GM21367 (cell line): ENCODE results near the gene KRTAP20-2.

Source experiments
- ATAC-seq: cut with Tn5 transposase; IDR thresholded peaks from one replicate; pipeline ENCODE4 v1.9.1; 2021; ENCODE audit not compliant: unreplicated experiment

Gene KRTAP20-2

GRCh38 chr21:30634906-30635305 lies at the start of gene KRTAP20-2:
KRTAP20-2 (plus strand) TSS chr21:30635206; CDS start chr21:30635264, 58 bp downstream.
- ATAC-seq: no peak

GRCh38 chr21:30590297-30590696 lies 44.7 kb upstream of the KRTAP20-2 start, which contains the start of gene KRTAP22-2:
KRTAP22-2 (minus strand) TSS chr21:30590397.
- ATAC-seq: no peak

GRCh38 chr21:30592140-30592539 lies 42.9 kb upstream of the KRTAP20-2 start, which contains the start of gene KRTAP6-3:
KRTAP6-3 (plus strand) TSS chr21:30592440; CDS start chr21:30592446, 6 bp downstream.
- no peak for ATAC-seq

- no peak for ATAC-seq
These were observed 36.2 kb upstream of the KRTAP20-2 start, which contains the start of gene KRTAP6-2 for GRCh38 chr21:30598802-30599201. KRTAP6-2 (minus strand) TSS chr21:30598902; CDS start chr21:30598874, 28 bp downstream.

- ATAC-seq: no peak
These were observed 34.2 kb upstream of the KRTAP20-2 start, which contains the start of gene KRTAP22-1 for GRCh38 chr21:30600787-30601186. KRTAP22-1 (plus strand) TSS chr21:30601087.

GRCh38 chr21:30605968-30606367 lies 29.0 kb upstream of the KRTAP20-2 start:
- ATAC-seq: no peak

- ATAC-seq: no peak
These were observed 22.9 kb upstream of the KRTAP20-2 start for GRCh38 chr21:30612132-30612531.

- no peak for ATAC-seq
These were observed 21.2 kb upstream of the KRTAP20-2 start, which contains the start of gene KRTAP6-1 for GRCh38 chr21:30613836-30614235. KRTAP6-1 (minus strand) TSS chr21:30613930; CDS start chr21:30613904, 26 bp downstream.

GRCh38 chr21:30615199-30615598 lies 19.8 kb upstream of the KRTAP20-2 start:
- ATAC-seq: no peak

GRCh38 chr21:30616125-30616524 lies 18.9 kb upstream of the KRTAP20-2 start, which contains the start of gene KRTAP20-1:
KRTAP20-1 (plus strand) TSS chr21:30616425; CDS start chr21:30616455, 30 bp downstream.
- ATAC-seq: no peak

GRCh38 chr21:30620080-30620479 lies 14.9 kb upstream of the KRTAP20-2 start:
- no peak for ATAC-seq

- no peak for ATAC-seq
These were observed 14.5 kb upstream of the KRTAP20-2 start, which contains the start of gene KRTAP20-4 for GRCh38 chr21:30620522-30620921. KRTAP20-4 (plus strand) TSS chr21:30620627.

- no peak for ATAC-seq
These were observed 11.6 kb upstream of the KRTAP20-2 start for GRCh38 chr21:30623362-30623761.

- ATAC-seq: no peak
These were observed 9.4 kb upstream of the KRTAP20-2 start for GRCh38 chr21:30625449-30626165.

- ATAC-seq: no peak
These were observed 6.9 kb upstream of the KRTAP20-2 start for GRCh38 chr21:30628109-30628508.

GRCh38 chr21:30629200-30629599 lies 5.8 kb upstream of the KRTAP20-2 start:
- ATAC-seq: no peak

GRCh38 chr21:30638686-30639085 lies 3.7 kb downstream of the KRTAP20-2 start:
- no peak for ATAC-seq

- ATAC-seq: no peak
These were observed 7.6 kb downstream of the KRTAP20-2 start, which contains the start of gene KRTAP20-3 for GRCh38 chr21:30642564-30642963. KRTAP20-3 (plus strand) TSS chr21:30642864.

GRCh38 chr21:30646904-30647414 lies 12.0 kb downstream of the KRTAP20-2 start:
- ATAC-seq: no peak

- ATAC-seq: no peak
These were observed 17.9 kb downstream of the KRTAP20-2 start for GRCh38 chr21:30652891-30653290.

GRCh38 chr21:30668776-30669175 lies 33.8 kb downstream of the KRTAP20-2 start:
- ATAC-seq: no peak
